B cell (primary cell): ENCODE data around the gene DTNBP1. TPM values are rescaled to one million over a fixed set of nuclear protein-coding genes. Genes with fewer than 3 reads are reported as not detected.

Experiments used
- ATAC-seq: fragments of 200-7000 bp; cut with Tn5 transposase; one replicate; pipeline ENCODE4 v1.10.0; 2021; ENCODE audit warnings: low read depth, mild to moderate bottlenecking, moderate number of reproducible peaks, moderate library complexity
- CTCF ChIA-PET: fragments of 350-600 bp; sonication (Branson Sonifier 250); formaldehyde crosslinking; loops from one replicate; lab custom pipeline; 2021; ENCODE audit warnings: antibody characterized with exemption, inconsistent platforms; lab: Charles Lee
- POLR2A ChIA-PET: fragments of 350-600 bp; sonication (Branson Sonifier 250); formaldehyde crosslinking; loops from one replicate; lab custom pipeline; 2021; ENCODE audit warnings: antibody characterized with exemption; lab: Charles Lee
- DNase-seq: peaks from one replicate; pipeline ENCODE4 v3.0.0; 2013
- H2AFZ ChIP-seq: 2 replicates; pipeline ENCODE4 v1.6.1; 2012; ENCODE audit warnings: mild to moderate bottlenecking, low read depth, low read length; ENCODE audit not compliant: insufficient read depth, poor library complexity, severe bottlenecking
- H3K27ac ChIP-seq, 2 donors: 1 replicate in 1 of 2; 2 replicates in 1 of 2; pipeline ENCODE4 v1.5.1; 2012 to 2013; ENCODE audit warnings: low read length in 2 of 2, mild to moderate bottlenecking in 2 of 2, moderate library complexity in 1 of 2
- H3K27me3 ChIP-seq, 4 experiments: fragments of 200-600 bp in 1 of 4; sonication (generic) in 1 of 4; replicated peaks in 1 of 4; 1 replicate in 2 of 4; 2 replicates in 2 of 4; pipeline versions ENCODE4 v1.6.1 to v1.7.0; 2013 to 2016; ENCODE audit warnings: low read length in 3 of 4, mild to moderate bottlenecking in 2 of 4, mixed read lengths in 1 of 4, moderate library complexity in 1 of 4; ENCODE audit not compliant: insufficient read depth in 4 of 4, control insufficient read depth in 3 of 4; ENCODE audit errors: control extremely low read depth in 1 of 4
- H3K36me3 ChIP-seq, 2 experiments: replicated peaks in 1 of 2; 1 replicate in 1 of 2; 2 replicates in 1 of 2; pipeline versions ENCODE4 v1.6.1 to v1.7.1; 2013; ENCODE audit warnings: low read length in 1 of 2; ENCODE audit not compliant: insufficient read depth in 2 of 2, control insufficient read depth in 1 of 2; ENCODE audit errors: control extremely low read depth in 1 of 2, extremely low read depth in 1 of 2
- H3K4me1 ChIP-seq, 2 donors: fragments of 200-600 bp in 1 of 2; sonication (generic) in 1 of 2; 1 replicate in 1 of 2; 2 replicates in 1 of 2; pipeline versions ENCODE4 v1.5.1 to v1.6.1; 2013 to 2017; ENCODE audit warnings: low read length in 2 of 2; ENCODE audit not compliant: control insufficient read depth in 2 of 2, insufficient read depth in 2 of 2
- H3K4me2 ChIP-seq: replicated peaks from 2 replicates; pipeline ENCODE3; 2012; ENCODE audit warnings: mild to moderate bottlenecking, low read depth, low read length; ENCODE audit not compliant: poor library complexity, severe bottlenecking
- H3K4me3 ChIP-seq, 5 experiments: fragments of 200-600 bp in 1 of 5; sonication (generic) in 1 of 5; 1 replicate in 3 of 5; 2 replicates in 2 of 5; pipeline versions ENCODE4 v1.5.1 to v1.7.0; 2011 to 2016; ENCODE audit warnings: low read length in 4 of 5, mild to moderate bottlenecking in 4 of 5, low read depth in 2 of 5, control low read depth in 1 of 5, moderate library complexity in 1 of 5; ENCODE audit not compliant: insufficient read depth in 1 of 5; ENCODE audit errors: control extremely low read depth in 1 of 5, extremely low read depth in 1 of 5
- H3K79me2 ChIP-seq: fragments of 200-600 bp; sonication (generic); one replicate; pipeline ENCODE4 v1.6.0; 2016; ENCODE audit warnings: low read length; ENCODE audit not compliant: control insufficient read depth, insufficient read depth
- H3K9ac ChIP-seq: fragments of 200-600 bp; sonication (generic); 2 replicates; pipeline ENCODE4 v1.6.1; 2017; ENCODE audit warnings: mild to moderate bottlenecking, low read length, moderate library complexity
- H3K9me3 ChIP-seq, 3 donors: one replicate each; pipeline versions ENCODE4 v1.6.1 to v1.7.1; 2013; ENCODE audit warnings: low read length in 2 of 3; ENCODE audit not compliant: control insufficient read depth in 2 of 3, insufficient read depth in 1 of 3; ENCODE audit errors: control extremely low read depth in 1 of 3
- H4K20me1 ChIP-seq: 2 replicates; pipeline ENCODE4 v1.6.0; 2012; ENCODE audit warnings: mild to moderate bottlenecking, low read length; ENCODE audit not compliant: insufficient read depth, control insufficient read depth, poor library complexity, severe bottlenecking
- H3K27ac Mint-ChIP-seq: one replicate; pipeline ENCODE4 v1.8.0; 2021; ENCODE audit warnings: mixed read lengths
- H3K27me3 Mint-ChIP-seq: one replicate; pipeline ENCODE4 v1.8.0; 2021; ENCODE audit warnings: mixed read lengths
- H3K4me1 Mint-ChIP-seq: one replicate; pipeline ENCODE4 v1.8.0; 2021; ENCODE audit warnings: mixed read lengths
- H3K4me3 Mint-ChIP-seq: one replicate; pipeline ENCODE4 v1.8.0; 2021; ENCODE audit warnings: mixed read lengths
- H3K9me3 Mint-ChIP-seq: one replicate; pipeline ENCODE4 v1.8.0; 2022; ENCODE audit warnings: mixed read lengths; ENCODE audit not compliant: insufficient read depth
- EZH2 ChIP-seq: IDR thresholded peaks from 2 replicates; pipeline ENCODE4 v1.6.1; 2012; ENCODE audit warnings: borderline replicate concordance, low read depth, mild to moderate bottlenecking, moderate library complexity, low read length; ENCODE audit not compliant: insufficient read depth, poor library complexity, severe bottlenecking
- WGBS: methylation state at CpG from one replicate; pipeline ENCODE4 v1.1.5; 2013; ENCODE audit warnings: missing lambda C conversion rate; ENCODE audit not compliant: insufficient coverage; 5-methylcytosine and 5-hydroxymethylcytosine counted together
- intact Hi-C: fragments of 100-400 bp; cut with micrococcal nuclease; formaldehyde crosslinking; loops from one replicate; pipeline ENCODE4 v1.10.0; 2022
- polyA plus RNA-seq: library from polyadenylated mRNA; depleted of rRNA; stranded (reverse); fragments of >200 nt; gene quantifications from 2 replicates; pipeline ENCODE4 v1.2.3, GENCODE V29; 2012
- total RNA-seq, 2 donors: library from RNA; stranded (reverse); fragments of 120-200 nt in 1 of 2; gene quantifications; 1 replicate in 1 of 2; 2 replicates in 1 of 2; pipeline versions ENCODE4 v1.2.3 to v1.2.4, GENCODE V29; 2013 to 2022
- TF ChIP-seq, protein P1 (sequence below): fragments of 200-600 bp; IDR thresholded peaks from one replicate; pipeline ENCODE4 v1.8.0; 2022; ENCODE audit warnings: antibody characterized with exemption, mild to moderate bottlenecking

Gene DTNBP1
- total and polyA plus RNA-seq, 2 donors (not counting 1 experiment from before 2014, with no cell fraction given): 31.4 to 73.0 TPM

DNA sequence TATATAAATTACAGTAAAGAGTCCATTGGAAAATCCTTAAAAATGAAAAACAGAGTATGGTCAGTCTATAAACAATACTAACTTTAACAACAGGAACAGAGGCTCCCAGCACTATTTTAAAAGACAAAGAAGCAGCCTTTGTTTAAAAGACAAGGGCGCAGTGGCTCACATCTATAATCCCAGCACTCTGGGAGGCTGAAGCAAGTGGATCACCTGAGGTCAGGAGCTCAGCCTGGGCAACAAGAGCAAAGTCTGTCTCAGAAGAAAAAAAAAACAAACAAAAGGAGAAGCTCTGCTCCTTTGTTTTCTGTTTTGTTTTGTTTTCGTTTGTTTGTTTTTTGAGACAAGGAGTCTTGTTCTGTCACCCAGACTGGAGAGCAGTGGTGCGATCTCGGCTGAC lies 89.4 kb downstream of the DTNBP1 start:
- H3K27ac ChIP-seq: no peak overlapping the region
- peaks cover 0 to 12% of the 10 kb centered on the region in 2 experiments for H3K36me3 ChIP-seq
- intact Hi-C loops: no loop called here
- ChIA-PET POLR2A (no interaction called here), CTCF (no interaction called here)
- no peak overlapping the region for H3K9ac ChIP-seq
- no peak overlapping the region for H3K4me2 ChIP-seq
- no peak for ATAC-seq
- no peaks in the 10 kb centered on the region for H3K27me3 ChIP-seq
- H4K20me1 ChIP-seq: peaks cover 26% of the 10 kb centered on the region
- H3K79me2 ChIP-seq: peaks cover 88% of the 10 kb centered on the region
- Mint-ChIP-seq H3K9me3 (no peaks in the 10 kb centered on the region), H3K4me3 (no peak overlapping the region), H3K4me1 (peaks cover 36% of the 10 kb centered on the region), H3K27ac (no peak overlapping the region), H3K27me3 (no peaks in the 10 kb centered on the region)
- DNase-seq: no peak
- no peak overlapping the region for H2AFZ ChIP-seq
- WGBS: 100% methylated on average over 4 of the region's 4 CpGs
- H3K4me1 ChIP-seq: no peaks in the 10 kb centered on the region
- H3K4me3 ChIP-seq: no peak overlapping the region
- peaks cover 0 to 2% (median 0%) of the 10 kb centered on the region in 3 donors for H3K9me3 ChIP-seq
- TF ChIP-seq, protein P1, sequence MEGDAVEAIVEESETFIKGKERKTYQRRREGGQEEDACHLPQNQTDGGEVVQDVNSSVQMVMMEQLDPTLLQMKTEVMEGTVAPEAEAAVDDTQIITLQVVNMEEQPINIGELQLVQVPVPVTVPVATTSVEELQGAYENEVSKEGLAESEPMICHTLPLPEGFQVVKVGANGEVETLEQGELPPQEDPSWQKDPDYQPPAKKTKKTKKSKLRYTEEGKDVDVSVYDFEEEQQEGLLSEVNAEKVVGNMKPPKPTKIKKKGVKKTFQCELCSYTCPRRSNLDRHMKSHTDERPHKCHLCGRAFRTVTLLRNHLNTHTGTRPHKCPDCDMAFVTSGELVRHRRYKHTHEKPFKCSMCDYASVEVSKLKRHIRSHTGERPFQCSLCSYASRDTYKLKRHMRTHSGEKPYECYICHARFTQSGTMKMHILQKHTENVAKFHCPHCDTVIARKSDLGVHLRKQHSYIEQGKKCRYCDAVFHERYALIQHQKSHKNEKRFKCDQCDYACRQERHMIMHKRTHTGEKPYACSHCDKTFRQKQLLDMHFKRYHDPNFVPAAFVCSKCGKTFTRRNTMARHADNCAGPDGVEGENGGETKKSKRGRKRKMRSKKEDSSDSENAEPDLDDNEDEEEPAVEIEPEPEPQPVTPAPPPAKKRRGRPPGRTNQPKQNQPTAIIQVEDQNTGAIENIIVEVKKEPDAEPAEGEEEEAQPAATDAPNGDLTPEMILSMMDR: no peak
- no peak for TF ChIP-seq EZH2

DNA sequence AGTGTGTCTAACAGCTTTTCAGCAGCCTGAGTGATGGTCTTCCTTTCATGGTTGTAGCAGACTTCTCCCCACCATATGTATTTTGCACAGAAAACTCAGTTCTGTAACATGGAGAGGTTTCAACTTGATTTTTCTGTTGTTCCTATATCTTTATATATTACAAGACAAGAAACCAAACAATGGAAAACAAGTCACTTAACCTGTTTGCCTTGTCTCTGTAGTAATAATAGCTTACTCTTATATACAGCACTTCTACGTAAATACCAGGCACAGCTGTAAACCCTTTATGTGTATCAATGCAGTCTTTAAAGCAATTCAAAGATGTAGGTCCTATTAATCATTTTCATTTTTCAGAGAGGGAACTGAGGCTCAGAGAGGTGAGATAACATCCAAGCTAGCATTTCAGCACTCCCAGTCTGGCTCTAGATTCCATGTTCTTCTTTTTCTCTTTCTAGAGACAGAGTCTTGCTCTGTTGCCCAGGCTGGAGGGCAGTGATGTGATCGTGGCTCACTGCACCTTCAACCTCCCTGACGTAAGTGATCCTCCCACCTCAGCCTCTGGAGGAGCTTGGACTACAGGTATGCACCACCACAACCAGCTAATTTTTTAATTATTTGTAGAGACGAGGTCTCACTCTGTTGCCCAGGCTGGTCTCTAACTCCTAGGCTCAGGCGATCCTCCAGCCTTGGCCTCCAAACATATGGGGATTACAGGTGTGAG lies 90.4 kb downstream of the DTNBP1 start:
- Histone ChIP-seq H3K9ac (no peak overlapping the region), H3K27me3 (no peaks in the 10 kb centered on the region), H3K4me2 (no peak overlapping the region), H3K4me1 (no peaks in the 10 kb centered on the region), H3K27ac (no peak overlapping the region), H4K20me1 (peaks cover 21% of the 10 kb centered on the region), H3K4me3 (no peak overlapping the region), H3K36me3 (peaks cover 0 to 10% of the 10 kb centered on the region in 2 experiments), H2AFZ (no peak overlapping the region), H3K9me3 (peaks cover 0 to 2% (median 0%) of the 10 kb centered on the region in 3 donors), H3K79me2 (peaks cover 80% of the 10 kb centered on the region)
- Mint-ChIP-seq H3K9me3 (no peaks in the 10 kb centered on the region), H3K4me1 (peaks cover 30% of the 10 kb centered on the region), H3K27me3 (no peaks in the 10 kb centered on the region), H3K4me3 (no peak overlapping the region), H3K27ac (no peak overlapping the region)
- ATAC-seq: no peak
- no CpG with 5 or more reads among the region's 5 CpGs for WGBS
- ChIA-PET POLR2A (no interaction called here), CTCF (no interaction called here)
- intact Hi-C loops: no loop called here
- DNase-seq: no peak
- TF ChIP-seq, protein P1: no peak
- no peak for TF ChIP-seq EZH2
